A549 (cell line): Measurements from ENCODE around the gene SEC22A.

Experiments
- E2F6 ChIP-seq: IDR thresholded peaks from 2 replicates; pipeline ENCODE4 v1.6.1; 2012; ENCODE audit warnings: low read depth, borderline replicate concordance
- MAX ChIP-seq: IDR thresholded peaks from 2 replicates; pipeline ENCODE4 v1.6.1; 2012
- RNF2 ChIP-seq: fragments of 200-600 bp; sonication (generic); IDR thresholded peaks from 2 replicates; pipeline ENCODE4 v1.6.1; 2016; ENCODE audit warnings: low read depth, mild to moderate bottlenecking, antibody characterized with exemption, moderate library complexity, borderline replicate concordance

- TF ChIP-seq E2F6 (no peak), RNF2 (no peak), MAX (no peak)
Observed at GRCh38 chr3:123155471-123156011, 46.2 kb upstream of the SEC22A start.
